GM18499 (cell line): Measurements from ENCODE around the gene NAALADL2.

Experiments used
- ATAC-seq: cut with Tn5 transposase; IDR thresholded peaks from one replicate; pipeline ENCODE4 v1.9.1; 2021; ENCODE audit warnings: moderate number of reproducible peaks; ENCODE audit not compliant: insufficient read depth, unreplicated experiment

The NAALADL2 gene

DNA sequence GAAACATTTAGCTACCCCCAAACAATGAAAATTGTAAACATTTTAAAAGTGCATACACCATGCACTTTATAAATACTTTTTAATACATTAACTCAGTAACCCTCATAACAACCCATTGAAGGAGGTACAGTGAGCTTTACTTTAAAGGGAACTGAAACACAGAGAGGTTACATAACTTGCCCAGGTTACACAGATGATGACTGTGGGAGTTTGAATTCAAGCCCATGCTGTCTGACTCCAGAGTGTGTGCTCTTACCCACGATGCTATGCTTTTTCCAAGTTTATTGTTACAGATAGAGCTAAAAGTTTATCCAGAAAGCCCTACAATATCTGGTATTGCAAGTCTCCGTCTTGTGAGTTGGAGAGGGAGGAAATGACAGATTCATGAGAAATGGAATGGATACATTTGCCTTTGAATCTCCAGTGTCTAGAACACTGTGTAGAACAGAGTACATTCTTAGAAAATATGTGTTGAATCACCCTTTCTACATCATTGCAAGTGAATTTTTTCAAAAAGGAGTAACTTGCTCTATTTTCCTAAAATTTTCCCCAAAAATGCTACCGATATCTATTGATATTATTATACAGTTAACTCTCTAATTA, 428.3 kb downstream of the NAALADL2 start:
- peak; percentile 99 for ATAC-seq

DNA sequence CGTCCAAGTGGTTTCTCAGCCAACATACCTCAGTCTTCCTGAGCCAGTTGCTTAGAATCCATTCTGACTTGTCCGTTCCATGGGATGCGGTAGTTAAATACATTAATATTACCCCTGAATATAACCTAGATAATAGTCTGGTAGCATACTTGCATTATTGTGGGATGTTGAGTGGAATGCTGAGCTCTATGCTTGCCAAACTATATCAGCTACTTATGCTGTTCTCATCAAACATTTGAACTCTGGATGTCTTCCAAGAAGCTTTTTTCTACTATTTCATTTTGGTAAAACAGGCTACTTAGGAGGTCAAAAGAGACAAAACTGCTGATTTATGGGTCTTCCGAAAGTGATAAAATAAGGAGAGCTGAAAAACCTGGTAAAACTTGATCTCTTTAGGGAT, 429.5 kb downstream of the NAALADL2 start:
- ATAC-seq, result no peak

DNA sequence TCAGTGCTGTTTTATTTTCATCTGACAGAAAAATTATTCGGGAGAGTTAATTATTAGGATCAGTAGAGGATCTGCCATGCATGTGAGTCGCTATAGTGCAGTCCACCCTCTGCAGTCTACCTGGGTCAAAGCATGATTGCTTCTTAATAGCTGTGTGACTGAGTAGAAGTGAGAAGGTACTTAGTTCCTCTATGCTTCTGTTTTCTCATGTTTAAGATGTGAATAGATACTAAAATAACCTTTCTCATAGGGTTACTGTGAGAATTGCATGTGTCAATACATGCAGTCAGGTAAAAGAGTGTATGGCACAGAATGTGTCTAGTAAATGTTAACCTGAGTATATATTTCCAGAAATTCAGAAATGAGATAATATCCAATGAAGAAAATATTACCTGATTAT, 435.7 kb downstream of the NAALADL2 start:
- no peak for ATAC-seq

DNA sequence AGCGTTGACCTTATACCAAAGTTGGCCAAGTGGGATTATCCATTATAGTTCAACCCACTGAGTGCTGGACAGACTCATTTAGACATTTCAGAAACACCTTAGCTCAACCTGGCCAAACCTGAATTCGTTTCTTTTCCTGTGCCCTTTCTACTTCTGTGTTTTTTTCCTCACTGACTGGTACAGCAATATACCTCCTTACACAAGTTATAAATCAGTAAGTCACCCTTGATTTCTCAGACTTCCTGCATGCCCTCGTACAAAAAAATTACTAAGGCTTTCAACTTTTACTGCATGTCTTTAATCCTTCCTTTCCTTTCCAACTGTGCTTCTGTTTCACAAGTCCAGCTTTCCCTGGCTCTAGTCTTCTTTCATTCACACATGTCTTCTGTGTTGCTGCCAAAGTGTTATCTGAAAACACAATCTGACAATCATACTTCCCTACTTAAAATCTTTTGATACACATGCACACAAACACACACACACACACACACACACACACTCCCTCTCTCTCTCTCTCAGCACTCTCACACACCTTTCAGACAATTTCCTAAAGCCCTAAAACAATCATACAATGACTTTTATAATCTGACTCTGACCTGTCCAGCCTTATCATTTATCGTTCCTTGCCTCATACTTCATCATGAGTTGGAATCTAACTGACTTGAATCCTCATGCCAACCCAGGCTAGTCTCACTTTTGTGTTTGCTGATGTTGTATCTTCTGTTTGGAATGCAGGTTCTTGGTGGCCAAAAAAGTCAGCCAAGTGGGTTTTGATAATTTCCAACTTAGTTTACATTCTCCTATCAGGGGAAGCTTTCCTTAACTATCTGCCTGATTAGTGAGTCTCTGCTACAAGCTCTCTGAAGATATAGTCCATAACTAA, 436.4 kb downstream of the NAALADL2 start:
- ATAC-seq, result no peak

DNA sequence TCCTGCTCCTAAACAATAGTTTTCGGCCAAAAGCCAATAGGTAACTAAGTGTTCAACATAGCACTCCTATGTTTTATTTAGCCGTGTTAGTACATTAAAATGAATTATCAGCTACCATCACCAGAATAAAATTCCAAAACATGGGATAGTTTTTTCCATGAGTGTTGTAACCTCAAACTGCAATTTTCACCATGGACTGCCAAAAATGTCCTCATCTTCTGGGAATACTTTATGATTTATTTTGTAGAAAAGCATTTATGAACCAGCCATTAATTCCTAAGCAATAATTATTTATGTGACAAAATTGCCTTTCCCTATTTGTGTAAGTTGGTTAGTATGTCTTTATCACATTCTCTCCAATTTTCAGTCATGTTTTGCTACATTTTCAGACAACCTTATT, 438.1 kb downstream of the NAALADL2 start:
- no peak for ATAC-seq

DNA sequence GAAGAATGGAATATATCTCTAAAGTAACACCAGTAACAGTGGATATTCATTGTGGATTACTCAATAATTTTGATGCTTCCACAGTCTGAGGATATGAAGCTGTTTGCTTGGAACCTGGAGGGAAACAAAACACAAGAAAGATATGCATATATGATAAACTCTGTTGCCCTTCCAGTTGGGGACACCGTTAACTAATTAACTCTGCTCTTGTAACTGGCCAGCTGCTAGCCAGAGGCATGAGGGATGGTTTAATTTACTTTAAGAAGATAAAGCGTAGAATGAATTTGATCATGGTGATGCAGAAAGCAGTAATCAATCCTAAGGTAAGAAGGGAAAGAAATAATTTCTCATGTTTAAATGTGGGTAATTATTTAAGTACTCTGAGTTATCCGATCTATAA, 442.6 kb downstream of the NAALADL2 start:
- no peak for ATAC-seq

DNA sequence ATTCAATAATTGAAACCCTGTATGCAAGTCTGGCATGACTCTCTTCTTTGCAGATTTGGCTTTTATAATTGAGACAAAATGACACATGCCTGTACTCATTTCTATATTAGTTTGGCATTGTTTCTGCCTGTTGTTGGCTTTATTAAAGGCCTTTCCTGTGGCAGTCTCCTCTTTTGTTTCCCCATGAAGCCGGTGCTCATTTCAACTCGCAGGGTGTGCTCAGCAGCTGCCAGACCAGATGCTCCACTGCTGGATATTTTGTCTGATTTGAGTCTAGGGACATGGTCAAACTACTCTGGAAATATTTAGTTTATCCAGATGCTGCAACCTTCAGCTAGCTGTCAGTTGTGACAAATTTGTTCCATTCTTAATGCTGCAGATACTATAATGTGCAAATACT, 445.3 kb downstream of the NAALADL2 start:
- ATAC-seq, result no peak

DNA sequence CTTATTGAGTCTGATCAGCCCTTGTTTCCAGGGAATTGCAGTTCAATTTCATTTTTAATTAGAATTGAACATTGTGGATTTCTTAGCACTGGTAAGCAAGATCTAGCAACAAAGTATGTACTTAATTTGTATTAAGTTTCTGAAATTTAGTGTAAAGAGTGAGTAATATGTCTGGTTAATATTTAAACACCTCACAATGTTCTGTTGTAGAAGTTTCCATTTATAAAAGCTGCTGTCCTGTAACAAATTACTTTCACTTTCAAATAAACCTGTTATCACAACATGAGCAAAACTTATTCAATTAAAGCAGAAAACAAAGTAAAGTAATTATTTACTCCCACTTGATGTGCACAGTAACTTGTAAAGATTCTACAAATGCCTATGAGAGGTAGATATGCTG, 448.5 kb downstream of the NAALADL2 start:
- no peak for ATAC-seq

DNA sequence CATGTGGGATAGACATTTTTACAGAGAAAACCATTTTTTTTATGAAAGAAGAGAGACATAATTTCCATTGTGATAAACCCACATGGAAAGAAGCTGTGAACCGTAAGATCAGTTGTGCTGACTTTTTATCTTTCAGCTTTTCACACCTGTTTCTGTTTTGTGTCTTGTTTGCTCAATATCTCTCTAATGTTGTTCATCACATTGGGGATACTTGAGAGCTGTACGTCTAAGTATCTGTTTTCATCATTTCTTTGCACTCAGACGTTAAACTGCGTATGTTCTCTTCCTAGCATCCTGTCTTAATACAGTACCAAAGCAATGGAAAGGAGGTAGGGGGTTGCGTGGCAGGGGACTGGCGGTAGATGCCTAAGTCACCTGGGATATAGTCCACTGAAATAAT, 449.0 kb downstream of the NAALADL2 start:
- no peak for ATAC-seq

DNA sequence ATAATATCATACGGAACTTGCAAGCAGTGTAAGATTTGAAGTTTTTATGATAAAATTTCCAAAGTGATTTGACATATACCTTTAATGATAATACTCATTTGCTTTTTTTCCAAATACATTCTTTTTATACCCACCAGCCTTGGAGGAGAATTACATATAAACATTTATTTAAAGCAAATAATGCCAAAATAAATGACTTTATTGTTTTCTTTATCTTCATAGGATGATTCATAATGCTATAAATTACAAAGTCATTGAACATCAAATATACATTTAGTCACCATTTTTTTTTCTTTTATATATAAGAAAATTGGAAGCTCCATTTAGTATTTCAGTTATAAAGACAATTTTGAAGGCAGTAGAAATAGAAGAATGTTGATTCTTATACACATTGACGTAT, 450.9 kb downstream of the NAALADL2 start:
- ATAC-seq, result no peak

DNA sequence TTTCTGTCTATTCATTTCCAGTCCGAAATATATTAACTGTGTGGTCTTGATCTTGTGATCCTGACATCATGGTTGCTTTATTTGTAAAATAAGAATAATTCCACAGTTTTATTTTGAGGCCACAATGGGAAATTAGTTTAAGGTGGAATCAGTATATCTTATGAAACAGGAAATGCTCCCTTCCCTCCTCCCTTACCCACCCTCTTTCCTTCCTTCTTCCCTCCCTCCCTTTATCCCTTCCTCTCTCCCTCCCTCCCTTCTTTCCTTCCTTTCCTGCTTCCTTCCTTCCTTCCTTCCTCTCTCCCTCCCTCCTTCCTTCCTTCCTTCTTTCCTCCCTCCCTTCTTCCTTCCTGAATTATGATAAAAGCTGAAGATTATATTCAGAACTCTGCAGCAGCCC, 452.3 kb downstream of the NAALADL2 start:
- no peak for ATAC-seq

DNA sequence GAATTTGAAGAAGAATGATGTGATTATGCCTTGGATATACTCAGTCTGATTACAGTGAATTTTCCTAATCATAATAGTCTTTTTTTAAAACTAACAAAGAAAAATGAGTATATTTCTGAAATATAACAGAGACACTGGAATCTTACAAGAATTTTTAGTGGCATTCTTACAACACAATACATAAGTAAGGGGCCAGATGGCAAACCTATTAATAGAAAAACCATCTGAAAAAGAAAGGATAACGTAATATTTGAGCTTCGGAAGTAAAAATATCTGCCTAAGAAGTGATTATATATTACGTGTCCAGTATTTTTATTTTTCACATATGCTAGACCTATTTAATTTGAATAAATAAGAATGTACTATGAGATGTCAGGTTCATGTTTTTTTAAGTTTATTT, 452.8 kb downstream of the NAALADL2 start:
- ATAC-seq, result no peak

DNA sequence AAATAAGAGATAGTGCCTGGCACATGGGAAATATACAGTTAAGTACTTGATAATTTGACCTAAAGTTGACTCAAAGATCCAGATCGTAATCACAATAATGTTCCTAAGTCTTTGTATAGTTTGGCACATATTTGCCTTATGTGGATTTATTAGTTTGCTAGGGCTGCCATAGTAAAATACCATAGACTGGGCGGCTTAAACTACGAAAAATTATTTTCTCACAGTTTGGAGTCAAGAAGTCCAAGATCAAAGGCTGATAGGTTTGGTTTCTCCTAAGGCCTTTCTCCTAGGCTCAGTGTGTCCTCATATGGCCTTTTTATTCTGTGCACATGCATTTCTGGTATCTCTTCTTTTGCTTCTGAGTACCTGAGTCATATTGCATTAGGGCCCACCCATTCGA, 453.7 kb downstream of the NAALADL2 start:
- no peak for ATAC-seq

DNA sequence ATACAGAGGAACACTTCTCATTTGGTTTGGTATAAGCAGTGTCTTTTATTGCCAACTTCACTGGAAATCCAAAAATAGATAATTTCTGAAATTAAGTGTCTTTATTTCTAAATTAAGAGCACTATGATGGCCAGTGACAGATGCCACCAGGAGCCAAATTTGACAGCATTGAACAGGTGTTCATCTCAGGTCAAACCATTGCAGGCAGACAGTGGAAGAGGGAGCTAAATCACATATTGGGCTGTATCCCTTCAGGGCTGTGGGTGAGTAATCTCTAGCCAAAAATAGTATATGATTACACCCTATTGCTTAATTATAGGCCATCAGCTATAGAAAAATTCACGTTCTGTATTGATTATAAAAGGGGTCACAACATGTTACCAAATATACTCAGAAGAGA, 457.7 kb downstream of the NAALADL2 start:
- no peak for ATAC-seq

DNA sequence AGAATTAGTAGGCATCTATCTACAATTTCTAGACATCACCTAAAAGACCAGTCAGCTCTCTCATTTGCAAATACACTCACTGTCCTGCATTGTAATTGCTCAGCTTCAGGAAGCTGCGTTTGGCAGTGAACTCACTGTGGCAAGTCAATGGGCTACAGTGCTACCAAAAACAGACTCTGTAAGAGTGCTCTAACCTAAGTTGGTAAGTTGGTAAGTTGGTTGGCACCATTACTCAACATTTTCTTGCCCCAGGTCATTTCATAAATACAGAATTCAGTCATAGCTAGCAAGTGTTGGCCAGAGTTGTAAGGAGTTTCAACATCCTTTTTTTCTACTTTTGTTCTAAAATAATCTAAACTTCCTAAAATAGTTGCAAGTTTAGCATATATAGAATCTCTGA, 466.3 kb downstream of the NAALADL2 start:
- ATAC-seq, result no peak

DNA sequence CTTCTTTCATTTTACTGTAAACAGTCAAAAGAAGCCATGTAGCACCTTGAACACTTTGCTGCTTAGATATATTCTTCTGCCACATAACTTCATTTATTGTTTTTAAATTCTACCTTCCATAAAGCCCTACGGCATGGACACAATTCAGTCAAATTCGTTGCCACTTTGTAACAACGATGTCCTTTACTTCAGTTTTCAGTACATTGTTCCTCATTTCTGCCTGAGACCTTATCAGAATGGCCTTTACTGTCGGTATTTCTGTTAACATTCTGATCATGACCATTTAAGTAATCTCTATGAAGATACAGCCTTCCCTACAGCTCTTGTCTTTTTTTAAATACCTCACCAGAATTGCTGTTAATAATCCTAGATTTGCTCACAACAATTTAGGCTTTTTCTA, 466.9 kb downstream of the NAALADL2 start:
- no peak for ATAC-seq

DNA sequence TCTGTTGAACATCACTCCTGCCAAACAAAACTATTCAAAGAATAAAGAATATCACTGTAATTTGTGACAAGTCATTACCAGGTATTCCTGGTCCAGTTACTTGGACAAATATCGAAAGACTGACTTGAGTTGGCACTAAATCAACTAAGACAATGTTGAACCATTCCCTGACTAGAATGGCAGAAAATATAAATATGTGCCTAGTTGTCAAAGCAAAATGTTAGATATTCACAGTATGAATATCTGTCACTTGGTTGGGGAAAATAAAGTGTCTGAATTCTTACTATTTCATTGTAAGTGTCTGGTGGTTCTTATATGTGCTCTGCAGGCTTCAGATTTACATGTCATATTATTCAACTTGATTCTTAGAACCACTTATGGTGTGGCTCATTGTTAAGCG, 470.2 kb downstream of the NAALADL2 start:
- no peak for ATAC-seq

DNA sequence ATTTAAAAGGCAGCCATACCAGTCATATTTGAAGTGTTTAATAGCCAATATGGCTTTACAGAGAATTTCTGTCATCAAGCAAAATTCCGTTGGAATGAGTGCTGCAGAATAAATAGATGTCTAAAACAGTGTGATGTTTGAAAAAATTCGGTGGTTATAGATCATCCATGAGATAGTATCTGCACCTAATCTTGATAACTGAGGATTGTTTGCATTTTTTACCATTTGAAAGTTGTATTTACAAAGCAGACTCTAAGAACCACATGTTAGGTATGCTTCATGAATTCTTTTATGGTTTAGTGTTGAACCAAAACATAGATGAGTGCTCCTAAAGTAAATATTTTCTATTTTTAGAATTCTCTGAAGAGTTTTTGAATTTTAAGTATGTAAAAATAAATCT, 476.1 kb downstream of the NAALADL2 start:
- no peak for ATAC-seq

DNA sequence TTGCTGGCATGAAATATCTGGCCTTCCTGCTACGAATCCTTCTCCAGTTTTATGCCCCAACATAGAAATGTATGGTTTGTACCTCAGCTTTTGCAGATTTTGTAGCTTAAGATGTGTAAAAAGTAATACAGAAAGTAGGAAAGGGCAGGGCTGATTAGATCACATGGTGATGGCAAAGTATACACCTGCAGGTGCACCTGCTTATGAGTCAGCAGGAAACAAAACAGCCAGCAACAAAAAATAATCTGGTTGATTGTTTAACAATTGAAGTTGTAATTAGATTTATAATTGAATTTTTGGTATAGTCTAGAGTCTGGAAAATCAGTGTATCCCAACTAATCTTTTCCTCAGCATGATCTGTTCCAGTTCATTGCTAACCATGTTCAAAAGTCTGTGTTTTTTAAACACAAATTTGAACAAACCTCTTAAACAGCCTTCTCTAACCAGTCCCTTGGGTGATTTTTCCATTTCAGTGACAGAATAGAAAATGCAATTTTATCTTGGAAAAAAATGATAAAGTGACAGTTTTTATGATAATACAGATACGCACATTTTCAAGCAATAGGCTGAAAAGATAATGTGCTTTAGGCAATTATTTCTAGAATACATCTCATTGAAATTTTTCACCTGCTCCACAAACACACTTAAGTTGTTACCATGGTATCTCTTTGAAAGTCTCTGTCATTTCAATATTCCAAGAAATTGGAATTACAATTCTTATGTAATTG, 477.4 kb downstream of the NAALADL2 start:
- ATAC-seq, result no peak

DNA sequence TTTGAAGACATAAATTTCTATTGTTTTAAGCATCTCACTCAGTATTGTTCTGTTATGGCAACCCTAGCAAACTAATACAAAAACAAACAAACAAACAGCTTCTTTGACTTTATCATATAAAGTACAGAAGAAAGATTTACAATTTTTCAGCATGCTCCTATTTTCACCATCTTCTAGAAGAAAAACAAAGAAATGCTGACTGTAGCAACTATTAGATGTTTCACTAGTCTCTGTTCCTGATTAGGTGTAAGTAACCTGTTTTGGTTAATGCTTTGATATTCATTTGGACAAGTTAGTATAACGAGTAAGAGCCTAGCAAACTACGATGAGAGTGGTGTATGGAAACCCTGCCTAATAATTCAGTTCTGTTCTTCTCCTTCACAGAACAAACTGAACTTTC, 478.5 kb downstream of the NAALADL2 start:
- no peak for ATAC-seq

DNA sequence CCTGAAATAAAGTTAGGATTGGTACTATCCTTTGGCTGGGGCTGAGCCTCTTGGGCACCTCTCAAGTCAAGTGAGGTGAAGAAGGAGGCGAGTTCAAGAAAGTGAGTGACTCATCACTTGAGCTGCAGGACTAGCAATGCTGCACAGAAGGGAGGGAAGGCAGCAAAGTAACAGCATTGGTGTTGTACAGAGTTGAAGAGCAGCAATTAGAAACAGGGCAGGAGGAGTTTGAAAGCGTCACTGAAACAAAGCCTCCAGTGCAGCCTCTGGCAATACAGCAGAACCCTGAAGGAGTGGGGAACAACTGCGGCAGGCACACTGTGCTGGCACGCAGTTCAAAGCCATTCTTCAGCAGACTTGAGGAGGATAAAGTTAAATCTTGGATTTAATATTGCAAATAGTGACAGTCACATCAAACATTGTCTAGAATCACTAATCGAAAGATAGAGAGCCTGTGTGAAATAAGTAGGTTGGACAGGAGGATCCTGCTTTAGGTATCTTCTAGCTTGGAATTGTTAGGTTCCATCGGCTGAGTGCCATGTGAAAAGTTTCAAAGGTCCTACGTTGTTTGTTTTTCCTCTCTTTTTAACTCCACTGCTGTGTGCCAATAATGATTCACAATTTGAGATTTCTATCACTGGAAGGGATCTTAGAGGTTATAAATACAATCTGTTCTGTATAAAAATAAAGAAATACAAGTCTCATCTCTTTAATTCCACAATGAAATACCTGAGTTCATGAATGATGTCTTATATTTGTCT, 479.8 kb downstream of the NAALADL2 start:
- no peak for ATAC-seq
